GM11168 (cell line): ENCODE results near the gene FRMD8.
"Not testable (repeated sequence)": the region's sequence is repeated elsewhere in the genome, so short reads cannot be mapped to it uniquely, and the experiment has no call there.

Source experiments
- in situ Hi-C: fragments of 300-500 bp; cut with MboI; formaldehyde crosslinking; loops from one replicate; pipeline ENCODE4 v1.12.0; 2022; ENCODE audit warnings: low sequenced_read_pairs; ENCODE audit not compliant: unreplicated experiment

Gene FRMD8

GRCh38 chr11:65412271-65413076 is 26.0 kb downstream of the FRMD8 start:
- in situ Hi-C loops, result no loop called here

GRCh38 chr11:65413077-65413664 is 26.7 kb downstream of the FRMD8 start:
- in situ Hi-C loops, result not testable (repeated sequence)

GRCh38 chr11:65414776-65415498 is 28.5 kb downstream of the FRMD8 start:
- in situ Hi-C loops, result loop anchor here (5.0 kb wide), 1 partner anchor 97 kb away; no protein-coding TSS in a partner anchor

GRCh38 chr11:65415499-65416340 is 29.3 kb downstream of the FRMD8 start:
- in situ Hi-C loops, result loop anchor here (5.0 kb wide), 1 partner anchor 97 kb away; no protein-coding TSS in a partner anchor

- in situ Hi-C loops, result loop anchor here (5.0 kb wide), 1 partner anchor 96 kb away; no protein-coding TSS in a partner anchor
These were observed 29.9 kb downstream of the FRMD8 start for GRCh38 chr11:65416341-65416824.

GRCh38 chr11:65416841-65417701 is 30.6 kb downstream of the FRMD8 start:
- in situ Hi-C loops, result loop anchor here (5.0 kb wide), 1 partner anchor 95 kb away; no protein-coding TSS in a partner anchor

GRCh38 chr11:65417702-65418430 is 31.4 kb downstream of the FRMD8 start:
- in situ Hi-C loops, result loop anchor here (5.0 kb wide), 1 partner anchor 94 kb away; no protein-coding TSS in a partner anchor

GRCh38 chr11:65418431-65418680 is 31.9 kb downstream of the FRMD8 start:
- in situ Hi-C loops, result loop anchor here (5.0 kb wide), 1 partner anchor 94 kb away; no protein-coding TSS in a partner anchor

- in situ Hi-C loops, result loop anchor here (5.0 kb wide), 1 partner anchor 93 kb away; no protein-coding TSS in a partner anchor
These were observed 32.4 kb downstream of the FRMD8 start for GRCh38 chr11:65418681-65419459.

GRCh38 chr11:65419460-65419771 is 33.0 kb downstream of the FRMD8 start:
- in situ Hi-C loops, result loop anchor here (5.0 kb wide), 1 partner anchor 93 kb away; no protein-coding TSS in a partner anchor

- in situ Hi-C loops, result loop anchor here (5.0 kb wide), 1 partner anchor 92 kb away; no protein-coding TSS in a partner anchor
These were observed 33.5 kb downstream of the FRMD8 start for GRCh38 chr11:65419772-65420481.

GRCh38 chr11:65420506-65420905 is 34.1 kb downstream of the FRMD8 start:
- in situ Hi-C loops, result no loop called here

- in situ Hi-C loops, result no loop called here
These were observed 34.7 kb downstream of the FRMD8 start for GRCh38 chr11:65420979-65421793.

- in situ Hi-C loops, result no loop called here
These were observed 35.6 kb downstream of the FRMD8 start for GRCh38 chr11:65421794-65422632.
